ENCODE data around the gene ABTB2. TPM values are rescaled to one million over a fixed set of nuclear protein-coding genes. Genes with fewer than 3 reads are reported as not detected.

Gene ABTB2
- total RNA-seq, 2 experiments from 2014 or later: 0.06 to 0.09 TPM

GRCh38 chr11:34157163-34157562 is 200.6 kb downstream of the ABTB2 start:
- CTCF ChIA-PET (ENCODE audit: unreplicated experiment): no interaction called here
- intact Hi-C loops (cut with micrococcal nuclease; ENCODE audit: unreplicated experiment): no loop called here

DNA sequence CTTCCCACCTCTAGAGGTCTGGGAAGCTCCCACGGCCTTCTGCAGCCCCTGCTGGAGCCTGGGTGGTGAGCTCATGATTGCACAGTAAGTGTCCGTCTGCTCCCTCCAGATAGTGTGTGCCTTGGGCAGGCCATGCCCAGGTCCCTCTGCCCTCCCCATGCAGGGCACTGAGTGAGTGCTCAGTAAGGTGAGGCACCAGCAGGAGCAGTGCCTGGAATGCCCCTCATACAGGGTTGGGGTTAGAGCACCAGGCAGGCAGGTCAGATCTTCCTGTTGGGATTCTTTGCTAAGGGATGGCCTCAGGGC is 202.1 kb downstream of the ABTB2 start:
- TF ChIP-seq EZH2phosphoT487 (IDR thresholded peaks at IDR 0.05; ENCODE audit: borderline replicate concordance, low read depth, low read length): no peak
- TF ChIP-seq, protein P1, sequence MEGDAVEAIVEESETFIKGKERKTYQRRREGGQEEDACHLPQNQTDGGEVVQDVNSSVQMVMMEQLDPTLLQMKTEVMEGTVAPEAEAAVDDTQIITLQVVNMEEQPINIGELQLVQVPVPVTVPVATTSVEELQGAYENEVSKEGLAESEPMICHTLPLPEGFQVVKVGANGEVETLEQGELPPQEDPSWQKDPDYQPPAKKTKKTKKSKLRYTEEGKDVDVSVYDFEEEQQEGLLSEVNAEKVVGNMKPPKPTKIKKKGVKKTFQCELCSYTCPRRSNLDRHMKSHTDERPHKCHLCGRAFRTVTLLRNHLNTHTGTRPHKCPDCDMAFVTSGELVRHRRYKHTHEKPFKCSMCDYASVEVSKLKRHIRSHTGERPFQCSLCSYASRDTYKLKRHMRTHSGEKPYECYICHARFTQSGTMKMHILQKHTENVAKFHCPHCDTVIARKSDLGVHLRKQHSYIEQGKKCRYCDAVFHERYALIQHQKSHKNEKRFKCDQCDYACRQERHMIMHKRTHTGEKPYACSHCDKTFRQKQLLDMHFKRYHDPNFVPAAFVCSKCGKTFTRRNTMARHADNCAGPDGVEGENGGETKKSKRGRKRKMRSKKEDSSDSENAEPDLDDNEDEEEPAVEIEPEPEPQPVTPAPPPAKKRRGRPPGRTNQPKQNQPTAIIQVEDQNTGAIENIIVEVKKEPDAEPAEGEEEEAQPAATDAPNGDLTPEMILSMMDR (conservative IDR thresholded peaks at IDR 0.05; ENCODE audit: low read length): no peak
- Histone ChIP-seq H3K9me3 (ENCODE audit: low read length) (no peaks in the 10 kb centered on the region), H3K4me3 (ENCODE audit: low read depth, low read length, poor library complexity, severe bottlenecking) (no peak overlapping the region), H3K27ac (ENCODE audit: low read depth, low read length, poor library complexity, severe bottlenecking) (no peak overlapping the region), H3K9me2 (ENCODE audit: insufficient read depth, low read length) (no peaks in the 10 kb centered on the region), H2AFZ (ENCODE audit: low read length) (no peak overlapping the region), H3K36me3 (ENCODE audit: insufficient read depth, low read length) (peaks cover 40% of the 10 kb centered on the region), H3K4me1 (ENCODE audit: insufficient read depth, low read length, poor library complexity, severe bottlenecking) (peaks cover 25% of the 10 kb centered on the region), H4K20me1 (ENCODE audit: insufficient read depth, low read length) (no peaks in the 10 kb centered on the region), H3K4me2 (ENCODE audit: low read length) (no peak overlapping the region), H3K79me2 (ENCODE audit: insufficient read depth, low read depth, low read length) (no peaks in the 10 kb centered on the region)
- no peak for DNase-seq (ENCODE audit: low spot score)
- ChIA-PET CTCF (ENCODE audit: unreplicated experiment) (interaction anchor here (0.6 kb wide), 1 partner anchor 53 kb away, joined by 3 read pairs; no protein-coding TSS in a partner anchor), POLR2A (interaction anchor here (0.5 kb wide), 1 partner anchor 21 kb away, joined by 4 read pairs; no protein-coding TSS in a partner anchor)
- BruUV-seq (replicated peaks): no TSS peak
- intact Hi-C loops (cut with micrococcal nuclease; ENCODE audit: unreplicated experiment): no loop called here

More at GRCh38 chr11:34157163-34157562, 200.6 kb downstream of the ABTB2 start:
- POLR2A ChIA-PET: no interaction called here
- Histone ChIP-seq H3K9me2 (ENCODE audit: insufficient read depth, low read length) (no peaks in the 10 kb centered on the region), H3K4me2 (ENCODE audit: low read length) (no peak overlapping the region), H3K27ac (ENCODE audit: low read depth, low read length, poor library complexity, severe bottlenecking) (no peak overlapping the region), H3K9me3 (ENCODE audit: low read length) (no peaks in the 10 kb centered on the region), H3K36me3 (ENCODE audit: insufficient read depth, low read length) (peaks cover 26% of the 10 kb centered on the region), H3K79me2 (ENCODE audit: insufficient read depth, low read depth, low read length) (no peaks in the 10 kb centered on the region), H4K20me1 (ENCODE audit: insufficient read depth, low read length) (no peaks in the 10 kb centered on the region), H3K4me1 (ENCODE audit: insufficient read depth, low read length, poor library complexity, severe bottlenecking) (peaks cover 25% of the 10 kb centered on the region), H2AFZ (ENCODE audit: low read length) (no peak overlapping the region), H3K4me3 (ENCODE audit: low read depth, low read length, poor library complexity, severe bottlenecking) (no peak overlapping the region)
- DNase-seq (ENCODE audit: low spot score): no peak
- TF ChIP-seq EZH2phosphoT487 (IDR thresholded peaks at IDR 0.05; ENCODE audit: borderline replicate concordance, low read depth, low read length): no peak
- TF ChIP-seq, protein P1 (conservative IDR thresholded peaks at IDR 0.05; ENCODE audit: low read length): no peak
- BruUV-seq (replicated peaks): no TSS peak

DNA sequence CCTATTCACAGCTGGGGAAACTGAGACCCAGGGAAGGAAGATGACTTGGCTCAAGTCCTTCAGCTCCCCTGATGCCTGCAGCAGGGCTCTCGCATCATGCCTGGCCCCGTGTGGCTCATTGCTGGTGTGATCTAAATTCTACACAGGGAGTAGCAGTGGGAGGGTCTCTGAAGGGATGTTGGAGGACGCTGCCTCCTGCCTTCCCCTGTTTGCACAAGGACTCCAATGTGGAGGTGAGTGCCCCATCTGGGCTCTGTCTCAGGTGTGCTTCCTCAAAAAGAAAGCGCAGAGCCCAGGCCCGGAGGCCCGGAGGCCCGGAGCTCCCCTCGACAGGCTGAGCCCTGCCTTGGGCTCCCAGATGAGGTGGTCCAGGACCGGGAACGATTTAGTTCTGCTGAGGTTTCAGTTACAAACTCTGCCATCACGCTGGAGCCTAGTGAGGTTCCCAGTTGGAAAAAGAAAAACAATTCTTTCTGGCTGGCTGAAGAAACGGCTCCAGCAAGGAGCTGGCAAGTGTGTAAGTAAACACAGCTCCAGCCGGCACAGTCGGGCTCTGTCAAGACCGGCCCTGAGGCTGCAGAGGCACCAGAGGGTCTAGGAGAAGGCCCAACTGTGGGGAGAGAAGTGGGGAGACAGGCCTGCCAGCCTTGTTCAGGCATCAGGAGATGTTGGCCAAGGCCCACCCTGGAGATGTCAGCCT is 202.6 kb downstream of the ABTB2 start:
- TF ChIP-seq, protein P1 (conservative IDR thresholded peaks at IDR 0.05; ENCODE audit: low read length): no peak
- no peak for TF ChIP-seq EZH2phosphoT487 (IDR thresholded peaks at IDR 0.05; ENCODE audit: borderline replicate concordance, low read depth, low read length)
- POLR2A ChIA-PET: interaction anchor here (0.5 kb wide), 1 partner anchor 21 kb away, joined by 4 read pairs; no protein-coding TSS in a partner anchor
- Histone ChIP-seq H3K9me2 (ENCODE audit: insufficient read depth, low read length) (no peaks in the 10 kb centered on the region), H4K20me1 (ENCODE audit: insufficient read depth, low read length) (no peaks in the 10 kb centered on the region), H3K4me2 (ENCODE audit: low read length) (no peak overlapping the region), H3K4me1 (ENCODE audit: insufficient read depth, low read length, poor library complexity, severe bottlenecking) (peaks cover 25% of the 10 kb centered on the region), H2AFZ (ENCODE audit: low read length) (no peak overlapping the region), H3K4me3 (ENCODE audit: low read depth, low read length, poor library complexity, severe bottlenecking) (no peak overlapping the region), H3K79me2 (ENCODE audit: insufficient read depth, low read depth, low read length) (no peaks in the 10 kb centered on the region), H3K27ac (ENCODE audit: low read depth, low read length, poor library complexity, severe bottlenecking) (no peak overlapping the region), H3K9me3 (ENCODE audit: low read length) (no peaks in the 10 kb centered on the region), H3K36me3 (ENCODE audit: insufficient read depth, low read length) (peaks cover 45% of the 10 kb centered on the region)
- BruUV-seq (replicated peaks): no TSS peak
- intact Hi-C loops (cut with micrococcal nuclease; ENCODE audit: unreplicated experiment): no loop called here
- no peak for DNase-seq (ENCODE audit: low spot score)
- CTCF ChIA-PET (ENCODE audit: unreplicated experiment): no interaction called here
